ENCODE measurements around the gene WHAMM.
"Not testable (repeated sequence)": the region's sequence is repeated elsewhere in the genome, so short reads cannot be mapped to it uniquely, and the experiment has no call there.

Gene WHAMM

DNA sequence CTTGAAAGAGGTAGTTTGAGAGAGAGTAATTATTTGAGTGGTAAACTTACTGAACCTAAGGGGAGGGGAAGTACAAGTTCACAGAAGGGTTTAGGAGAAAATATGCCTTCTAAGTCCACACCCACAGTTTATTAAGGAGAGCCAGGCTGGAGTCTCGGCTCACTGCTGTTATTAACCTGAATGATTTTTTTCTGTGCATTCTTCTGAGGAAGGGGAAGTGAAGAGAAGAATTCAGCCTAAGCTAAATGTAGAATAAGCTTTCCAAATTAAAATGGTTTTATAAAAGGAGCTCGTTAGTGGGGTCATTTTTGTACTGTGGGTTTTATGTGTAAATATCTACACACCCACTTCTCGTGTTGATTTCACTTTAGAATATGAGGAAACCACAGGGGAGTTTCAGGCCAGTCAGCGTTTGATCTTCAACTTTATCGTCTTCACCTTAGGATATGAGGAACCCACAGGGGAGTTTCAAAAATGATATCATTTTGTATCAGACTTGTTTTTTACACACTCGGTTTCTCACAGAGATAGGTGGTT lies 1.5 kb downstream of the WHAMM start:
- H3K27ac Mint-ChIP-seq = peak overlapping the region; percentile 90 to 97 (median 93)
- no peaks in the 10 kb centered on the region for H3K9me3 Mint-ChIP-seq
- peaks cover 38% of the 10 kb centered on the region for H3K4me1 Mint-ChIP-seq

DNA sequence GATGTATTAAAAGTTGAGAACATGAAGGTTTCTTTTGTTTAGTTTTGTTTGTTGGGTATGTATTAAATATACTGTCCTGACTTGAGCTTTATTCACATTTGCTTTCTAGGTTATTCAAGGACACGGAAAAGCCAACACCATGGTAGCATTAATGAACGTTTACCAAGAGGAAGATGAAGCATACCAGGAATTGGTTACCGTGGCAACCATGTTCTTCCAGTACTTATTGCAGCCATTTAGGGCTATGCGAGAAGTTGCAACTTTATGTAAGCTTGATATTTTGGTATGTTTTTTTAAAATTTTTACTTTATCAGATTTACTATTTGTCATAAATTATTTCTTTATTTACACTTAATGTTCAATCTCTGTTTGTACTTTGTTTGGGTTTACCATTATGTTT lies 3.6 kb downstream of the WHAMM start:
- TF ChIP-seq, protein P1, sequence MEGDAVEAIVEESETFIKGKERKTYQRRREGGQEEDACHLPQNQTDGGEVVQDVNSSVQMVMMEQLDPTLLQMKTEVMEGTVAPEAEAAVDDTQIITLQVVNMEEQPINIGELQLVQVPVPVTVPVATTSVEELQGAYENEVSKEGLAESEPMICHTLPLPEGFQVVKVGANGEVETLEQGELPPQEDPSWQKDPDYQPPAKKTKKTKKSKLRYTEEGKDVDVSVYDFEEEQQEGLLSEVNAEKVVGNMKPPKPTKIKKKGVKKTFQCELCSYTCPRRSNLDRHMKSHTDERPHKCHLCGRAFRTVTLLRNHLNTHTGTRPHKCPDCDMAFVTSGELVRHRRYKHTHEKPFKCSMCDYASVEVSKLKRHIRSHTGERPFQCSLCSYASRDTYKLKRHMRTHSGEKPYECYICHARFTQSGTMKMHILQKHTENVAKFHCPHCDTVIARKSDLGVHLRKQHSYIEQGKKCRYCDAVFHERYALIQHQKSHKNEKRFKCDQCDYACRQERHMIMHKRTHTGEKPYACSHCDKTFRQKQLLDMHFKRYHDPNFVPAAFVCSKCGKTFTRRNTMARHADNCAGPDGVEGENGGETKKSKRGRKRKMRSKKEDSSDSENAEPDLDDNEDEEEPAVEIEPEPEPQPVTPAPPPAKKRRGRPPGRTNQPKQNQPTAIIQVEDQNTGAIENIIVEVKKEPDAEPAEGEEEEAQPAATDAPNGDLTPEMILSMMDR (IDR thresholded peaks at IDR 0.05; ENCODE audit: unreplicated experiment in 3 of 3) = no peak
- Mint-ChIP-seq H3K36me3 (ENCODE audit: low read depth) (peaks cover 42% of the 10 kb centered on the region), H3K9me3 (no peaks in the 10 kb centered on the region), H3K4me3 (peak overlapping the region in 1 of 3 experiments; percentile 29), H3K4me1 (peaks cover 24% of the 10 kb centered on the region), H3K27me3 (ENCODE audit: low read depth) (no peaks in the 10 kb centered on the region), H3K27ac (peak overlapping the region in 1 of 3 experiments; percentile 76)

More for the DNA sequence above, 1.5 kb downstream of the WHAMM start:
- Mint-ChIP-seq H3K4me3 (peak overlapping the region; percentile 88 to 96 (median 95)), H3K36me3 (ENCODE audit: low read depth) (peaks cover 26% of the 10 kb centered on the region), H3K27me3 (ENCODE audit: low read depth) (no peaks in the 10 kb centered on the region)
- TF ChIP-seq, protein P1 (IDR thresholded peaks at IDR 0.05; ENCODE audit: unreplicated experiment in 3 of 3) = no peak

DNA sequence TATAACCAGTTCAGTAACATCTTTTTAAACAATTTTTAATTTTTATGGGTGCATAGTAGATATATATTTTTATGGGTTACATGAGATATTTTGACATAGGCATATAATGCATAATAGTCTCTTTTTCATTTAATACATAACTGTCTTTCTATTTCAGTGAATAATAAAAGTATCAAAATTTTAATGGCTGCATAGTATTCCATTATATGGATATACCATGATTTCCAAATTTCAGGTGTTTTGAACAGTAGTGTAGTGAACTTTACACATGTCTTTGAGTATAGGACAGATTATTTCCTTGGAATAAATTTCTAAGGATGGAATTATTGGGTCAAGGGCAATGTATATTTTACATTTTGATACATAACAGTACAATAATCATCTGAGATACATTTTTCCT lies 10.7 kb downstream of the WHAMM start:
- Mint-ChIP-seq H3K4me3 (no peak overlapping the region), H3K27ac (no peak overlapping the region), H3K9me3 (no peaks in the 10 kb centered on the region), H3K4me1 (no peaks in the 10 kb centered on the region), H3K36me3 (ENCODE audit: low read depth) (peaks cover 69% of the 10 kb centered on the region), H3K27me3 (ENCODE audit: low read depth) (no peaks in the 10 kb centered on the region)
- TF ChIP-seq, protein P1 (IDR thresholded peaks at IDR 0.05; ENCODE audit: unreplicated experiment in 3 of 3) = no peak

DNA sequence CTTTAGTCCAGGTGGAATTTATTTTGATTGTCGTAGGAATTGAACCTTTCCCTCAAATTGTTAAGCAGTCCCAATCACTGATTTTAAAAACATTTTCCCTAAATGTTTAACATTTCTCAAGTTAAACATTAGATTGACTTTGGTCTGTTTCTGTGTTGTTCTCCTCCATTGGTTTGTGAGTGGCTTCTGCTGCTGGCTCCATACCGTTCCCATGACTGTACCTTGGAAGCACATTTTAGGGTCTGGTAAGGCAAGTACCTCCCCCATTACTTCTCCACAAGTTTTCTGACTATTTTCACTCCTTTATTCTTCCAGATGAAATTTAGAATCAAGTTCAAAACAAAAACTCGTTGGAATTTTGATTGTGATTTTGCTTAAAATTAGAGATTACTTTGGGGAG lies 12.0 kb downstream of the WHAMM start:
- Mint-ChIP-seq H3K36me3 (ENCODE audit: low read depth) (peaks cover 66% of the 10 kb centered on the region), H3K27ac (peak overlapping the region in 1 of 3 experiments; percentile 59)
- H3K27me3 Mint-ChIP-seq (ENCODE audit: low read depth); H3K4me3 Mint-ChIP-seq; H3K9me3 Mint-ChIP-seq; H3K4me1 Mint-ChIP-seq: not testable (repeated sequence)

DNA sequence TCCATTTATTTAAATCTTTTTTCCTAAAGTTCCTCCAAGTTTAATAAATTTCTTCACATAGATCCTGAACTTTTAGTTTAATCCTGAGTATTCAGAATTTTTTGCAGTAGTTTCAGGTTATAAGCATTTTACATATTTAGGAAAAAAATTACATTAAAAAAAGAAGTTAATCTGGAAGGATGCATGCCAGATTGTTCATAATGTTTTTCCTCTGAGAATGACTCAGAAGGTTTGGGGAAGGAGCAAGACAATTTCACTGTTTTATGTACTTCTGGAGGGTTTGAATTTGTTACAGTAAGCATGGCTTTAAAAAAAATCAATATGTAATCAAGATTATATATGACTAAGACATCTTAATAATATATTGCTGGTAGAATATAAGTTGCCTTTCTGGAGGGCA lies 12.4 kb downstream of the WHAMM start:
- not testable (repeated sequence) for H3K27ac Mint-ChIP-seq; H3K4me1 Mint-ChIP-seq; H3K4me3 Mint-ChIP-seq; H3K9me3 Mint-ChIP-seq; H3K27me3 Mint-ChIP-seq (ENCODE audit: low read depth)
- peaks cover 66% of the 10 kb centered on the region for H3K36me3 Mint-ChIP-seq (ENCODE audit: low read depth)

DNA sequence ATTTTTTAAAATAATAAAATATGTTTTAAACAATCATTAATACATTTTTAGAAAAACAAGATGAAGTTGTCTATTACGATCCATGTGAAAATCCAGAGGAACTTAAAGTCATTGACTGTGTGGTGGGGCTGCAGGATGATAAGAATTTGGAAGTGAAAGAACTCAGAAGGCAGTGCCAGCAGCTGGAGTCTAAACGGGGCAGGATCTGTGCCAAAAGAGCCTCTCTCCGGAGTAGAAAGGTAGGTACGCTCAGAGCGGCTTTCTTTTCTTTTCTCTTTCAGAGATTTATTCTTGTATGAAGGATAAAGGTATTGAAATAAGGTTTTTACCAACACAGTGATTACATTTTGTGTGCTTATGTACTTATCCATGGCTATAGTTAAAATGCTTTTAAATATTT lies 13.6 kb downstream of the WHAMM start:
- H3K9me3 Mint-ChIP-seq = no peaks in the 10 kb centered on the region
- H3K4me1 Mint-ChIP-seq = no peaks in the 10 kb centered on the region
- no peaks in the 10 kb centered on the region for H3K27me3 Mint-ChIP-seq (ENCODE audit: low read depth)
- H3K27ac Mint-ChIP-seq = no peak overlapping the region
- H3K4me3 Mint-ChIP-seq = no peak overlapping the region
- H3K36me3 Mint-ChIP-seq (ENCODE audit: low read depth) = peaks cover 64% of the 10 kb centered on the region
- TF ChIP-seq, protein P1 (IDR thresholded peaks at IDR 0.05; ENCODE audit: unreplicated experiment in 3 of 3) = no peak

DNA sequence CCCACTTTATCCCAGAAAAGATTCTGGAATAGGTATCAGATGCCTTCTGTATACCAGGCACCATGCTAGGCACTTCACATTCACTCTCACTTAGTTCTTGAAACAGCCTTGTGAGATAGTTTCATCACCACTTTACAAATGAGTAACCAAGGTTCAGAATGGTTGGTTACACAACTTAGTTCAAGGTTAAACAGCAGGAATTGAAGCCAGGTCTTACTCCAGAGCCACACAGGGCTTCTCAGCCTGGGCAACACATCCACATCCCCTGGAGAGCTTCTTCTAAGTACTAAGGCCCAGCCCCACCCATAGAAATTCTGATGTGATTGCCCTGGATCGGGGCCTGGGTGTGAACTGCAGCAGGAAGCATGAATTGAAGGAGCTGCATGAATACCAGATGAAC lies 18.6 kb downstream of the WHAMM start:
- H3K4me1 Mint-ChIP-seq = no peaks in the 10 kb centered on the region
- H3K36me3 Mint-ChIP-seq (ENCODE audit: low read depth) = peaks cover 63% of the 10 kb centered on the region
- TF ChIP-seq, protein P1 (IDR thresholded peaks at IDR 0.05; ENCODE audit: unreplicated experiment in 3 of 3) = no peak
- H3K27ac Mint-ChIP-seq = no peak overlapping the region
- no peaks in the 10 kb centered on the region for H3K27me3 Mint-ChIP-seq (ENCODE audit: low read depth)
- H3K9me3 Mint-ChIP-seq = no peaks in the 10 kb centered on the region
- no peak overlapping the region for H3K4me3 Mint-ChIP-seq
